Activated CD8-positive, alpha-beta memory T cell treated with anti-CD3 and anti-CD28 coated beads for 4 hours (primary cell): ENCODE measurements around the gene IRX1.

Source experiments
- DNase-seq, 2 donors: peaks; one replicate each; pipeline ENCODE4 v3.0.0-alpha.2; 2020; ENCODE audit warnings: low read depth in 2 of 2

IRX1 gene

DNA sequence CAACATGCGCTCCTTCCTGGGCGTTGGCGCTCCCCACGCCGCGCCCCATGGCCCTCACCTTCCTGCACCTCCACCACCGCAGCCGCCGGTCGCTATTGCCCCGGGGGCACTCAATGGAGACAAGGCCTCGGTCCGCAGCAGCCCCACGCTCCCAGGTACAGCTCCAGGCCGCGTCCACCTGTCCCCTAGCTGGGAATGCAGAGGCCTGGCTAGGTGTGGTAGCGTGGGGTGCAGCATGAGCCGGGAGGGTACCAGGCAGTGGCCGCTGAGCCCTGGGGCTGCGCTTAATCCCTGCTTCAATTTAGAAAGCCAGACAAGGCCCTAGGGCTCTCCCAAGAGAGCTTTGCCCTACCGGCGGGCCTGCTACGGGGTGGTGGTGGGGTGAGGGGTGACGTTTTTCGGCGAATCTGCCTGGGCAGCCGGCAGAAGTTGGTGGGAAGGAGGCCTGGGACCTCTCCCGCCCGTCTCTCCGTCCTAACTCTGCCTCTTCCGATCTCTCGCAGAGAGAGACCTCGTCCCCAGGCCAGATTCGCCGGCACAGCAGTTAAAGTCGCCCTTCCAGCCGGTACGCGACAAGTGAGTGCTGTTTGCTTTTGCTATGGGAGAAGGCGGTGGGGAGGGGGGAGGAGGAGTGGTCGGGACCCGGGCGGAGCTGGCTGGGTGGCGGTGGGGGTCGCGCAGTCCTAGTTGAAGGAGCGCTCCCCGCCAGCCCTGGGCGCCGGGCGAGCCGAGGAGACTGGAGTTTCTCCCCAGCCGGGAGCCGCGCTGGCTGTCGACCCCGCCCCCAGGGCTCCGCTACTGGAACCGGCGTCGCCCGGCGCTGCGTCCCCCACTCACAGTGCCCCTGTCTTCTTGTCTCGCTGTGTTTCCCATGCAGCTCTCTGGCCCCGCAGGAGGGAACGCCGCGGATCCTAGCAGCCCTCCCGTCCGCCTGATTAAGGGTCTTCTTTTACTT, 4.8 kb downstream of the IRX1 start:
- no peak for DNase-seq

DNA sequence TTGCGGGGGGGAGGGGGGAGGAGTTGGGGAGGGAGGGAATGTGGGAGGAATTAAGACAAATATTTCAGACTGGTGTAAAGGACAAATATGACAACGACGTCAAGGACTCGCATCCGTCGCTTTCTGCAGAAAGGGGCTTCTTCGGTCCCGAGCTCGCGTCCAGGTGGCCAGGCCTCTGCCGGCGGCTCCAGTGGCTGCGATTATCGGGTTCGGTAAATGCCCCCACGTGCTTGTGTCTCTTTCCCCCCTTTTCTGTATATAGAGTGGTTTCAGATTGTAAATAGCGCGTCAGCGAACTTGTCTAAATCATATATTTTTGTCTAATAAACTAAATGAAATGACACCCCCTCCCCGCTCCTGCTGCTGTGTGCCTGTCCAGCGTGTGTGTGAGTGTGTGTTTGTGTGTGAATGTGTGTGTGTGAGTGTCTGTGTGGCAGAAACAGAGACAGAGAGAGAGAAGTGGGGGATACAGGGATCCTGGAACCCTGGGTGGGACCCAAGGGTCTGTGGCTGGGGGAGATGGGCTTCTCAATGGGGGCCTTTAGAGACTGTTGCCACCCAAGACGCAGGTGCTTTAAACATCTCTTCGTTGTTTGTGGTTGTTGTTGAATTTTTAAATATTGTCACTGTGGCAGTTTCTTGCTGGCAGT, 5.6 kb downstream of the IRX1 start:
- no peak for DNase-seq

DNA sequence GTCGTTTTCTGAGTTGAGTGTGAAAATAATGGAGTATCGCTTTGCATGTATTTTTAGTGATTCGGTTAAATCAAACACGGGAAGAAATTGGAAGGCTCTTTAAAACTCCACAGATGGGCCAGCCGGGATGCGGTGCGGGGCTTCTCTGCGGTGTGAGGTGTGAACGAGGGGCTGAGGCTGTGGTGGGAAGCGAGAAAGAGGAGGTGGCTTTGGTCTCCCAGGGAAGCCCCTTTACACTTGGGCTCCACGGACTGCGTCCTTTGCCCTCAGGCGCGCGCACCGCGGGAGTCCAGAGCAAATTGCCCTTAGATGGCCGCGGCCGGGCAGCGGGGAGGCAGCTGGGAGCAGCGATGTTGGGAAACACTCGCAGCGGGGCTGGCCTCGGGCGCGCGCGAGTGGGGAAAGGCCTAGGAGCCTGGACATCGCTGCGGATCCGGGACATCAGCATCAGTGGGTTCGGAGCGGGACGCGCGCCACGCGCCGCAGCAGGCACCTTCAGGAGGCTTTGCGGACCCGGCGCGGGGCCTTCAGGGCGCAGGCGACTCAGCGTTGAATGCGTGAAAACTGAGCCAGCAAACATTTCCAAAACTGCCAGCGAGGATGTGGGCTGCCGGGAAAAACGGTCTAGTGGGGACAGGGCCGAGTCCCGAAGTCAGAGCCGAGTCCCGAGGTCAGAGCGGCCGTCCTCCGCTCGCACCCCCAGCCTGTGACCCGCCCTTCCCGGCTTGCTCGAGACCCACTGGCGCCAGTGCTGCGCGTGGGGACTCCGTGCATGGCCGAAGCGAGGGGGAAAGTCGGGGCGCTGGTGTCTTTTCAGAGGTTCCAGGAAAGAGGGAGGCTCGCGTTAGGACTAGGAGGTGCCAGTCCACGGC, 6.5 kb downstream of the IRX1 start:
- no peak for DNase-seq

DNA sequence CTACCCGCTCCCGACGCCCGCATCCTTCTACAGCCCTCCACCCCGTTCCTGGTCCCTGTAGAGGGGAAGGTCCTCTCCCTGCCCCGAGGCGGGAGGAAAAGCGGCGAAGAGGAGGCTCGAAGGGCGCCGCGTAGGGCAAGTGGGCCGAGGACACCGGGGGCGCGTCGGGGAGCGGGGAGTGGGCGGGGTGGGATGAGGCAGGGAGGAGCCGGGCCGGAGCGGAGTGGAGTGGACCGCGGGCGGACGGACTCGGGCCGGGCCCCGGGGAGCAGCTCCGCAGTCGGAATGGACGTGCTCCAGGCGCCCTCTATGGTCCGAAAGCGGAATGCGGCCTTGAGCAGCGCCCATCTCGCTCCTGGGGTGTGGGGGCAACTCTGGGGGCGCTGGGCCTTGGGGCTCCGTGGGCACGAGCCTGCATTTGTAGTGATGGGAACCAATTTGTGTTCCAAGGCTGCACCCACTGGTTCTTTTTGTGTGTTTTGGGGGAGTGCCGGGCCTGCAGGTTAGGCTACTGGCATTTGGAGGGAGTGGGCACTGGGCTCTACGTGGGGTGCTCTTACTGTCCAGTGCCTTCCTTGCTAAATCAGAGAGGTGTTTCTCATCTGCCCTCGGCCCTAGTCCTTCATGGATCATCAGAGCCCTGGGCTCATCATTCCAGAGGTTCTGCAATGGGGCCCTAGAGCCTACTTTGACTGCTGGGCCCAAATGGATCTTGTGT, 7.3 kb downstream of the IRX1 start:
- no peak for DNase-seq

DNA sequence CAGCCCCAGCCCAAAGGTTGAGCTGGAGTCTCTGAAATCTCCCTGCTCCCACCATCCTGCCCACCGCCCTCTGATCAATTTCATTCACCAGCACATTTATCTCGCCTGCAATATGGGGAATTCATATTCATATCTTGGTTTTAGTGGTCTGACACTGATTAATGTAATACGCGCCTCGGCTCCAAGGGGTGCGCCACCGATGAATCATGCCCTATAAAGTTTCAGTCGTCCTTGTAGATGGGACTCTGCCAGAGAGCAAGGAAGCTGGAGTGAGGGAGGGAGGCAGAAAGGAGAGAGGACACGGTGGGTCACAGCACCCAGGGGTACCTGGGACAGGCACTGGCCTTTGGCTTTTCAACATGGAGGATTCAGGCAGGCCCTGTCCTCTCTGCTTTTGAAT, 8.9 kb downstream of the IRX1 start:
- no peak for DNase-seq

DNA sequence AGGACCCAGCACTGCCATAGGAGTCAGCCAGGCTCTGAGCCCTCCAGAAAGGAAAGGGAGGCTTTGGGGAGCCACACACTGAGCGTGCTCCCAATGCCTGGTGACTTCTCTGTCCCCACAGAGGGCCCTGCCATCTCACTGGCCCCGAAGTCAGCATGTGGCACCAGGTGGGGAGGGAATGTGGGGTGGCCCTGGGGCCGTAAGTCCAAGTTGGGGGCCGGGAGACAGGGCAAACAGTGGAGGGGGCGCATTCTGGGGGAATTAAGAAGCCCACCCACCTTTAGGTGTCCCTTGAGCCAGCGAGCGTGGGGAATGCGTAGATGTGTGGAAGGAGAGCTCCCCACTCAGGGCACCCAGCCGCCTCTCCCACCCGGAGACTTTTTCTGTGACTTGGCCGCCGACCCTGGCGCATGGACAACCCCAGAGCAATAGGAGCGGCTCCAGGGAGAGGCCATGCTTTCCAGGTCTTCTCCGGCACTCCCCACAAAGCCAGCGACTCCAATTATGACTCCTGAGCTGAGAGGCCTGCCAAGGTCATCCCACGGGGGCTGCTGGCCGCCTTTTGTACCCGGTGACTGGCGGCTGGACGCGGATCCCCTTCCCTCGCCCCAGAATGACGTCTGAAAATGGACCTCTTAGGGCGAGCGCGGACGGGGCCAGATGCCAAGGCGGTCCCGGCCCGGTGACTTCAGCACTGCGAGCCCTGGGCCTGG, 9.8 kb downstream of the IRX1 start:
- DNase-seq, result no peak

DNA sequence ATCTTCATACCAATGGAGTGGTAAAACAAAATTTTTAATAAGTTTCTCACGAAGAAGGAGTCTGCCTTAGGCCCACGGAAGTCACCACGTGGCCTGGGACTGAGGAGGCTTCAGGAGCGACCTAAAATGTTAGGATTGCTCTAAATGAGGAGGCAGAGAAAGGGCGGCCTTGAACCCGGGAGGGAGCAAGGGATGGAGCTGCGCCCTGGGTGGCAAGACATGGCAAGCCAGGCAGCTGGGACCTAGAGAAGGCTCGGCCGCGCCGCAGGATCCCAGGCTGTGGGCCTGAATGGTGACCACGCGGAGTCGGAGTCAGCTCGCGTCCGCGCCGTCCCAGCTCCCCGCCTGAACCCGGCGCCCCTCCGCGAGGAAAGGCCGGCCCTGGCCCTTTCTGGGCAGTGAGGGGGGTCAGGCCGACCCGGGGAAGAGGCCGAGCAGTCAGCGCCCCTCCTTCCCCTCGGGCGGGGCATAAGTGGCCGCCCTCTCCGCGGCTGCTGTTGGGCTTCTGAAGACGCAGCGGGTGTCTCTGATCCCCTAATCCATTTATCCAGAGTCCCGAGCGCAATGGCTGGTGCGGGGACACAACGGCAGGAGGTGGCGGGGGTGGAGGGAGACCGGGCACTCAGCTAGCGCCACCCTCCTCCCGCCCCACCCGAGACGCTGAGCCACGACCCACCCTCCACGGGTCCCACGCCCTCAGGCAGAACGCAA, 10.6 kb downstream of the IRX1 start:
- no peak for DNase-seq

DNA sequence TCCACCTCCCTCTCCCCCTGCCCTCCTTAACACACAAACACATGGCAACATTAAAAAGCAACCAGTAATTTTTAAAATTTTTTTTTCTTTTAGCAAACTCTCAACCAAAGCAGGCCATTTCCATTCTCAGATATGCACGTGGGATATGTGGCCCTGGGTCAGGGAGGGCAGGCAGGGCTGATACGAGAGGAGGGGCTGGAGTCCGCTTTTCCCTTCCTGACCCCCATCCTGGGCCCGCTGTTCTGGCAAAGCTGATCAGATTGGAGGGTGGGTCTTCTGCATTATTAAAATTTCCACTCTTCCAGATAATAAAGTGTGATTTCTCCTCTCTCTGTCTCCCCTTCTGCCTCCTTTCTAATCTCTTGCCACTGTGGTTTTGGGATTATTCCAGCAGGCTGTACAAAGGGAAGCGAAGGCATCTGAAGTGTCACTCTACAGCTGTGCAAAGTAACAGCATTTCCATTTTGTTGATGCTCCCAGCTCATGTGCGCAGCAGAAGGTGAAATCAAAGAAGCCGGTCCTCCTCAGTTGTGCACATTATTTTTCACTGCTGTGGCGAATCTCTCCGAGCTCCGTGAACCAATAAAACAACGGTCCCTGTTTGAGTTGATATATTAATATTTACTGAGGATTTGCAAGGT, 12.0 kb downstream of the IRX1 start:
- DNase-seq, result no peak

DNA sequence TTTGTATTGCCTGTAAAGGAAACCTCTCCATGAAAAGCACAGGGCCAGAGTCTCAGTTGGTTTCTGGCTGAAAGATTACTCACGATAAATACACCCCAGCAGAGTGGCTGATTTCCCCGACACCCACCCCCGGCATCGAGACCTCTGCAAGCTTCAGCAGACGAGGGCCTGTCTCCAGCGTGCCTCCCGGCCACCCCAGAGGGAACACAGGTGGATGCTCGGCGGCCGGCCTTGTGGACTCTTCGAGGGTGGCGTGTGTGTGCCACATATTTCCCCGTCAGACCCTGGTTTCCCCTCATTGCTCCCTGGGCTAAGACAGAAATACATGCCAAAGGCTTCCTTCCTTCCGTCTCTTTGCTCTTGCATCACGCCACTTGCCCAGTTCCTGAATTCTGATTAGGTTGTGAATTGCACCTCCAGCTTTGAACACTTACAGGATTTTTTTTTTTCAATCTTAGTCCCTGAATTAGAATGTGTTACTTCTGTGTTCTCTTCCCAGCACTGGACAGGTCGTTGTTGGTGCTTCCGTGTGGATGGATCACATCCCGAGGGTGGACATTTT, 13.6 kb downstream of the IRX1 start:
- no peak for DNase-seq

DNA sequence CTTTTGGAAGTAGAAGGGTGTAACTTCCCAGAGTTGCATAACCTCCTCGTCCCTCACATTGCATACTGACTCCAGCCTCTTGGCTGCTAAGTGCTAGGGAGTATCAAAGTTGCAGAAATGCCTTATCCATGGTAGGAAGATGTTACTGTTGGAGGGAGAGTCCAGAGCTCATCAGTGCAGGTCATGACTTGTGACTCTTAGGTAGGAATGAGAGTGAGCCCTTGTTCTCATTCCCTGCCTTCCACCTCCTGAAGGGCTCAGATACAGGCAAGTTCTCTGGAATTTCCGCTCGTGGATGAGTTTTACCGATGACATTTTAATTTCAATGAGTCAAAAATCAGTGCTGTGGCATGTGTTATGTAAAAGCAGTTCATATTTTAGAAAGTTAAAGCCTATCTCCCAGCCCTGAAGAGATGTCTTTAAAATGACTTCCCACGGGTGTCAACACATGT, 17.0 kb downstream of the IRX1 start:
- no peak for DNase-seq

DNA sequence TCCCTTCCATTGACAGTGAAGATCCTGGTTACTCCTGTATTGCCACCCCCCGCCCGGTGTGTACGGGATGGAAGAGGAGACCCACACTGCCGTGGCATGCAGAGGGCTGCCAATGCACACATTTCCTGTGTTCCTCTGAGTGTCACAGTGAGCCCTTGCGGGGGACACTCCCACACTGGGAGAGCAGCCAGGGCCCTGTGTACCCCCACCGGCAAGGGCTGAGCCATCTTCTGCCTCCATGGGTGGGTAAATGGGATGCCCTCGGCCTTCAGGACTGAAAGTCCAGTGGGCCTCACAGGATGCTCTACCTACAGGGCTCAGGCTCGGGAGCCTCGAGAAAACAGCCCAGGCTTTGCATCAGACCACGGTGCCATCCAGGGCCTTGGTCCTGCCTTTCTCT, 18.1 kb downstream of the IRX1 start:
- no peak for DNase-seq

DNA sequence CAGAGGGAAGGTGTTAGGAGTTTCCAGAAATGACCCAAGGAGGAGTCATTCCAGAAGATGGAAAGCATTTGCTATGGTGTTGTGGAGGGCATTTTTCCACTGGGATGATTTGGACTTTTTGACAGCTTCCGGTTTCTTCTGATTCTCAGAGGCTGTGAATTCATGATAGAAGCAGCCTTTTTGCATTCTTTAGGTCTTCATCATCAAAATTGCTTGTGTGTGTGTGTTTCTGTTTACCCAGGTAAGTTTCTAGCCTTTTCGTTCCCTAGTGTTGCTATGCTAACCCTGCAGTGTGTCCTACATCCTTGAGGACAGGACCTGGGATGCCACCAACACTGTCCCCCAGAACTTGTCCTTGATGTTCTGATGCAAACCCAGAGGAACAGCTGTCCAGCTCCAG, 19.6 kb downstream of the IRX1 start:
- DNase-seq, result no peak

DNA sequence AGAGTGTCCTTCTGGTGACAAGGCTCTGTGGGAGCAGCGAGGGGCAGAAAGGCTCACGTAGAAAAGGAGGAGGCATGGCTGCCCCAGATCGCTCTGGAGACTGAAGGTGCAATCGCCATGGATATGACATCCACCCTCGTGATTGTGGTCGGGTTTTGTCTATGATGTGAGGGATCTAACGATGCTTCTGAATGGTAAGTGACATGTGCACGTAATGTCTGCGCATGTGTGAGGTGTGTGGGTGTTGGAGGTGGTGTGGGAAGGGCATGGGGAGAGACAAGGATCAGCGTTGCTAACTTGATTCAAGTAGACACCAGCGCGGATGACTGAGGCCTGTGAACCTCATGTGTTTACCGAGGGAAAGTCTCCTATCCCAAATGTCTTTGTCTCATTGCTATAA, 20.2 kb downstream of the IRX1 start:
- no peak for DNase-seq

DNA sequence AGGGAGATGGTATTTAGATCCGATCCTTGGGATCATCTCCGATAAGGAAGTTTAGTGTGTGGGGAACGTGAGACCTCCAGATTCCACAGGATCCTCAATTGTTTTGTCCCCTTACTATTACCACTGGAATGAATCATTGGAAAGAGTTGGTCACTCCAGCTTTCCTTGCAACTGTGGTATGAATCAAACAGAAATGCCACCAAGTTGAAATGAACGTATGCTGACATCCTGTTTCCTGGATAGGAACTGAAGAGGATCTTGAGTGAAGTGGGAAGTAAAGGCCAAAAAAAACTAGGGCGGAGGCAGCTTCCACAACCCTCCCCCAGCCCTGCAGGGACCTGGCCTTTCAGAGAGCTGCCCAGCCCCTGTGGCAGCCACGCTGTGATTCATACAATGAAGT, 23.9 kb downstream of the IRX1 start:
- no peak for DNase-seq

DNA sequence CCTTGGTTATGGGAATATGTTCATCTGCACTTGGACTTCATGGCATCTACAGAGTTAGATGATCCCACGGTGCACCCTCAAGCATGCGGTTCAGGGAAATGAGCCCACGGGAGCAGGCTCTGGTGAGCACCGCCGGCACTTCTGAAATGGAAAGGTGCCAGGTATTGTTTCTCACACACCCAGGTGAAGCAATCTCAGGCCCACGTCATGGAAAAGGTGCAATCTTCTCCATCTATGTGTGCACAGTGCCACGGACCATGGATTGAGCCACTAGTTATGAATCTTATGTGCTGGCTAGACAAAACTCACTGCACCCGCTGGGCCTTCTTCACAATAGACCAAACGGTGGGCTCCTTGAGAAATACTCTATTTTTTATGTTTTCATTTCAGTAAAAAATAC, 27.3 kb downstream of the IRX1 start:
- DNase-seq, result no peak

DNA sequence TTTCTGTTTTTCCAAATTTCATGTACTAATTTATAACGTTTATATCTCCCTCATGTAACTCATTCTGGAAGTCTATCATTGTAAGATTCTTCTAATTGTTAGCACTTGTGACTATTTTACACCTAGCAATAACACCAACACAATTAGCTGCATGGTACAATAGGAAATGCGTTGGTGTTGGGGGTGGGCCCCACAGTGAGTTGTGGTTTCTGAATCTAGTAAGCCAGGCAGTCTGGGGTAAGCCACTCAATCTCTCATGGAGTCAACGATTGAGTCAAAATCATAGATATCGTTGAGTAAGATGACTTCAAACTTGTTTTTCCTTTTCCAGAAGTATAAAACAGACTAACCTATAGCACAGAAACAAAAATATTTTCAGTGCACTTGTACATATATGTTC, 30.0 kb downstream of the IRX1 start:
- DNase-seq, result no peak

DNA sequence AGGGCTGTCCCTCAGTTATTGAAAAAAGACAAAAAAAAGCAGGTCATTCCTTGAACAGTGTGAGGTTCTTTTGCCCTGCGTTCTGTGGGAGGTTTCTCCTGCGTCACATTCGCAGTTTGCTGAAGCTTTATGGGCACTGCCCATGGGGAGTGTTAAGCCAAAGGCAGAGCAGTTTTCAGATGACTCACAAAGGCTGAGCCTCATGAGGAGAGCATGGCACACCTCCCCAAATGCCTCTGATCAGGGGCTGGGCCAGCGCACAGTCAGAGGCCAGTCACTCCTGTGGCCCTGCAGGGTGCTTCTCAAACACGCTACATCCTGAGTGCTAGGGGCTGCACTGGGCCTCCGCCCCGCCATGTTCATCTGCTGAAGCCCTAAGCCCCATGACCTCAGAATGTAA, 38.4 kb downstream of the IRX1 start:
- no peak for DNase-seq

DNA sequence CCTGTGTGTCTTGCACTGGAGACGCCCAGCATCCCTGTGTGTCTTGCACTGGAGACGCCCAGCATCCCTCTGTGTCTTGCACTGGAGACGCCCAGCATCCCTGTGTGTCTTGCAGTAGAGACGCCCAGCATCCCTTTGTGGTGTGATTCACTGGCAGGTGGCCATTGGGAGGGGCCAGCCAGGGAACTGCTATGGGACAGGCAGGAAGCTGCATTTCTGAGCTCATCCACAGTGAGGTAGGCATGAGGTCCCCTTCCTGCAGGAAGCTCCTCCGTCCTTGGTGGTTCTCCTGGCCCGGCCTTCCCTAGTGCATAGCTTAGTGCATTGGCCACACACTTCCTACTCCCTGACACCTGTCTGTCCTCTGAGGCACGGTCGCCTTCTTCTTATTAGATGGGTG, 43.5 kb downstream of the IRX1 start:
- DNase-seq, result no peak

DNA sequence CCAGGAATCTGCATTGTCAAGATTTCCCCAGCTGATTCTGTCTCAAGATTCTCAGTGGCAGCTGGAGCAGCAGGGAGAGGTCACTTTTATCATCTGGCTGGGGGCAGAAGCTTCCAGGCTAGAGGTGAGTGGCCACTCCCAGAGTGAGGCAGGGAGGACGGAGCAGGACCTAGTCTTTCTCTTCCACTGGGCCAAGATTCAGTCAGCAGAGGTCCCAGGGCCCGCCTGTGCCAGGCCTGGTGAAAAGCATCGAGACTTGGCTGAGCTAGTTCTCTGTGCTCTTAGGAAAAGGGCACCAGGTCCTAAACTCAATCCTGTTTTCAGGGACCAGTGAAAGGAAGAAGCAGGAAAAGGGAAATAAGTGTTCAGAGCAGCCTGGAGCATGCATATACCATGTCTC, 46.6 kb downstream of the IRX1 start:
- no peak for DNase-seq

DNA sequence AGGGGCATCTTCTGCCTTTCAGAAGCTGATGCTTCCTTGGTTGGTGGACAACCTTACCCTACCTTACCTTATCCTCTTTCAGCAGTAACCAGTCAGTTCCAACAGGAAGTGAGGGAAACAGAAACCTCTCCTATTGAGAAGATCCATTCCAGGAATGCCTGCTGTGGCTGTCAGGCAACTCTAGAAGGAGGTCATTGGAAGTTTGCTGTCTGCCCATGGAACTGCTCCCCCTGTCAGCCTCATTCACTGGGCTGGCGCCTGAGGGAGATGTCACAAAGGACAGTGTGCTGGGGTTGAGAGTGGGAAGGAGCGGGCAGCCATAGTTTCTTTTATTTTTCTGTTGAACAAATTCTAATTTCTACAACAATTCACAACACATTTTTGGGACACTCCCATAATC, 54.7 kb downstream of the IRX1 start:
- no peak for DNase-seq
